ENCODE results near the gene C11orf98. TPM values are rescaled to one million over a fixed set of nuclear protein-coding genes. Genes with fewer than 3 reads are reported as not detected.

Gene C11orf98
- total RNA-seq, 2 experiments from 2014 or later = 14.3 to 18.5 TPM

DNA sequence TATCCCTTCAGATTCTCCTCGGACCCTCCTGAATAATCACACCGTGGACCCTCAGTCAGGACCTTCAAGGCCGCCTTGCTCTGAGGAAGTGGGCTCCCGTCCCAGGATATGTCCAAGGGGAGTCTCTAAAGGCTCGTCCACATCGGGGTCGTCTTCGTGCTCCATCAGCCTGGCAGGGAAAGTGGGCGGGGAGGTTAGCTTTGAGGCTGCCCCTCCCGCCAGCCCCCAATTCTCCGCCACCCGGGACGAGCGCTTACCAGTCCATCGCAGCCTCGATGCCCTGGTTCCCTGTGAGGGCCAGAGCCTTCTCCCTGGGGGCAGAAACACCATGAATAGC is 13.4 kb upstream of the C11orf98 start:
- no peaks in the 10 kb centered on the region for H3K27me3 ChIP-seq (ENCODE audit: control insufficient read depth in 1 of 2, insufficient read depth in 2 of 2, low read length in 2 of 2)
- H3K4me3 Mint-ChIP-seq = peak overlapping the region; percentile 91
- peaks cover 38% of the 10 kb centered on the region for H3K36me3 Mint-ChIP-seq (ENCODE audit: low read depth)
- DNase-seq (no peak), ATAC-seq (ENCODE audit: poor library complexity) (no peak)
- H3K27ac ChIP-seq (ENCODE audit: low read depth in 1 of 2, low read length in 2 of 2) = peak overlapping the region; percentile 97
- no peaks in the 10 kb centered on the region for H3K9me3 Mint-ChIP-seq
- H3K27me3 Mint-ChIP-seq = no peaks in the 10 kb centered on the region
- H3K27ac Mint-ChIP-seq = peak overlapping the region; percentile 87
- no peaks in the 10 kb centered on the region for H3K9me3 ChIP-seq (ENCODE audit: control insufficient read depth in 1 of 2, insufficient read depth in 1 of 2, low read length in 2 of 2)
- no peak for TF ChIP-seq CTCF (IDR thresholded peaks at IDR 0.05)
- peaks cover 36% of the 10 kb centered on the region for H3K36me3 ChIP-seq (ENCODE audit: insufficient read depth, low read length)
- peaks cover 35% of the 10 kb centered on the region for H3K4me1 ChIP-seq (ENCODE audit: insufficient read depth, low read length)
- ChIA-PET CTCF (no interaction called here), POLR2A (interaction anchor here (0.6 to 3.8 kb wide), 7 partner anchors 13 to 163 kb away, joined by 3 to 43 read pairs (median 5); partner anchors contain the start of genes C11orf98, CSKMT, EEF1G and INTS5)
- H3K4me1 Mint-ChIP-seq (ENCODE audit: low read depth) = peaks cover 46% of the 10 kb centered on the region
- peak overlapping the region; percentile 100 for H3K4me3 ChIP-seq (ENCODE audit: low read length)
- intact Hi-C loops (cut with DNase I, micrococcal nuclease) = no loop called here

- TF ChIP-seq CTCF (IDR thresholded peaks at IDR 0.05) = no peak
- peak overlapping the region; percentile 97 for H3K27ac ChIP-seq (ENCODE audit: low read depth in 1 of 2, low read length in 2 of 2)
- peak overlapping the region; percentile 91 for H3K4me3 Mint-ChIP-seq
- peaks cover 38% of the 10 kb centered on the region for H3K36me3 Mint-ChIP-seq (ENCODE audit: low read depth)
- peaks cover 40% of the 10 kb centered on the region for H3K4me1 ChIP-seq (ENCODE audit: insufficient read depth, low read length)
- H3K27me3 ChIP-seq (ENCODE audit: control insufficient read depth in 1 of 2, insufficient read depth in 2 of 2, low read length in 2 of 2) = no peaks in the 10 kb centered on the region
- DNase-seq = no peak
- intact Hi-C loops (cut with DNase I, micrococcal nuclease) = no loop called here
- H3K27me3 Mint-ChIP-seq = no peaks in the 10 kb centered on the region
- H3K9me3 Mint-ChIP-seq = no peaks in the 10 kb centered on the region
- ChIA-PET CTCF (no interaction called here), POLR2A (interaction anchor here (0.9 to 5.4 kb wide), 4 partner anchors 11 to 86 kb away, joined by 3 to 43 read pairs (median 10); partner anchors contain the start of genes C11orf98, CSKMT, HNRNPUL2 and TUT1)
- peak overlapping the region; percentile 87 for H3K27ac Mint-ChIP-seq
- H3K4me3 ChIP-seq (ENCODE audit: low read length) = peak overlapping the region; percentile 100
- no peak for ATAC-seq (ENCODE audit: poor library complexity)
- H3K9me3 ChIP-seq (ENCODE audit: control insufficient read depth in 1 of 2, insufficient read depth in 1 of 2, low read length in 2 of 2) = no peaks in the 10 kb centered on the region
- H3K4me1 Mint-ChIP-seq (ENCODE audit: low read depth) = peaks cover 52% of the 10 kb centered on the region
- H3K36me3 ChIP-seq (ENCODE audit: insufficient read depth, low read length) = peaks cover 40% of the 10 kb centered on the region
Measured at GRCh38 chr11:62677714-62678113, 12.7 kb upstream of the C11orf98 start.

GRCh38 chr11:62677156-62677555 is 12.1 kb upstream of the C11orf98 start:
- Histone ChIP-seq H3K4me1 (ENCODE audit: insufficient read depth, low read length) (peaks cover 46% of the 10 kb centered on the region), H3K4me3 (ENCODE audit: low read length) (no peak overlapping the region), H3K36me3 (ENCODE audit: insufficient read depth, low read length) (peaks cover 40% of the 10 kb centered on the region), H3K27ac (ENCODE audit: low read depth in 1 of 2, low read length in 2 of 2) (peak overlapping the region; percentile 51 to 97), H3K9me3 (ENCODE audit: control insufficient read depth in 1 of 2, insufficient read depth in 1 of 2, low read length in 2 of 2) (no peaks in the 10 kb centered on the region), H3K27me3 (ENCODE audit: control insufficient read depth in 1 of 2, insufficient read depth in 2 of 2, low read length in 2 of 2) (no peaks in the 10 kb centered on the region)
- no peak for TF ChIP-seq CTCF (IDR thresholded peaks at IDR 0.05)
- H3K36me3 Mint-ChIP-seq (ENCODE audit: low read depth) = peaks cover 41% of the 10 kb centered on the region
- H3K9me3 Mint-ChIP-seq = no peaks in the 10 kb centered on the region
- H3K4me3 Mint-ChIP-seq = peak overlapping the region; percentile 91
- POLR2A ChIA-PET = interaction anchor here (0.5 to 5.4 kb wide), 5 partner anchors 10 to 86 kb away, joined by 3 to 43 read pairs (median 5); partner anchors contain the start of genes C11orf98, CSKMT, HNRNPUL2 and TUT1
- intact Hi-C loops (cut with DNase I, micrococcal nuclease) = no loop called here
- peaks cover 57% of the 10 kb centered on the region for H3K4me1 Mint-ChIP-seq (ENCODE audit: low read depth)
- no peaks in the 10 kb centered on the region for H3K27me3 Mint-ChIP-seq
- H3K27ac Mint-ChIP-seq = peak overlapping the region; percentile 87
- ATAC-seq (ENCODE audit: poor library complexity) = no peak
- DNase-seq = no peak
- CTCF ChIA-PET = interaction anchor here (0.6 kb wide), 1 partner anchor 1250 kb away, joined by 3 read pairs; no protein-coding TSS in a partner anchor

All from CD4-positive, alpha-beta T cell (primary cell).